GM23248 (cell line): ENCODE data around the gene AK5.

Experiments used
- EZH2 ChIP-seq: fragments of 200-600 bp; sonication (generic); IDR thresholded peaks from 2 replicates; pipeline ENCODE4 v1.6.1; 2018; ENCODE audit warnings: antibody characterized with exemption, mild to moderate bottlenecking; ENCODE audit not compliant: insufficient read depth, poor library complexity, severe bottlenecking
- EZH2phosphoT487 ChIP-seq: fragments of 200-600 bp; sonication (generic); IDR thresholded peaks from 2 replicates; pipeline ENCODE4 v1.6.1; 2018; ENCODE audit warnings: antibody characterized with exemption, moderate library complexity, mild to moderate bottlenecking, low read depth; ENCODE audit not compliant: insufficient read depth

- TF ChIP-seq EZH2: no peak
- no peak for TF ChIP-seq EZH2phosphoT487
Observed at GRCh38 chr1:77412069-77412819, 130.4 kb downstream of the AK5 start.
